HepG2 (cell line): Measurements from ENCODE around the gene NAPB. TPM values are rescaled to one million over a fixed set of nuclear protein-coding genes. Genes with fewer than 3 reads are reported as not detected.

Source experiments
- ATAC-seq: fragments of 200-7000 bp; cut with Tn5 transposase; 3 replicates; pipeline ENCODE4 v1.9.1; 2020; ENCODE audit warnings: mild to moderate bottlenecking, moderate library complexity
- BruUV-seq: library from RNA; stranded (reverse); fragments of 400-500 nt; replicated peaks from 2 replicates; lab custom pipeline; 2021; lab: Mats Ljungman, UMichigan
- CTCF ChIA-PET: fragments of 300-600 bp; formaldehyde crosslinking; extraction: SDS; loops from one replicate; lab custom pipeline; 2021; ENCODE audit warnings: low total read pairs, inconsistent platforms, low intra/inter-chr PET ratio; lab: Yijun Ruan, JAX
- POLR2A ChIA-PET: fragments of 350-600 bp; sonication (Branson Sonifier 250); formaldehyde crosslinking; loops from one replicate; lab custom pipeline; 2020; ENCODE audit warnings: antibody characterized with exemption, inconsistent platforms; lab: Yijun Ruan, JAX
- DNase-seq: peaks from one replicate; pipeline ENCODE4 v3.0.0-alpha.2; 2015; ENCODE audit warnings: low spot score
- FAIRE-seq: peaks from 3 replicates; lab custom pipeline; 2011; peaks lifted over from hg19 to GRCh38; lab: Jason Lieb, UNC
- H2AFZ ChIP-seq: one replicate; pipeline ENCODE4 v1.6.1; 2011; ENCODE audit warnings: low read length, inconsistent platforms
- H3K27ac ChIP-seq: fragments of 300-600 bp; 3 replicates; pipeline ENCODE4 v1.8.0; 2011; ENCODE audit warnings: mixed run types, mild to moderate bottlenecking, mixed read lengths, low read length, inconsistent platforms; ENCODE audit not compliant: insufficient read depth; ENCODE audit errors: extremely low read length
- H3K27me3 ChIP-seq, 2 experiments: fragments of 200-600 bp in 1 of 2; 2 replicates in 1 of 2; 3 replicates in 1 of 2; pipeline versions ENCODE4 v1.6.0 to v1.8.0; 2011; ENCODE audit warnings: low read length in 2 of 2, mild to moderate bottlenecking in 2 of 2, moderate library complexity in 2 of 2, inconsistent platforms in 1 of 2; ENCODE audit not compliant: insufficient read depth in 2 of 2, control insufficient read depth in 1 of 2
- H3K36me3 ChIP-seq, 2 experiments: fragments of 200-600 bp in 1 of 2; replicated peaks in 1 of 2; 2 replicates in 1 of 2; 3 replicates in 1 of 2; pipeline versions ENCODE4 v1.5.1 to v1.8.0; 2011; ENCODE audit warnings: low read length in 2 of 2, inconsistent platforms in 1 of 2; ENCODE audit not compliant: insufficient read depth in 2 of 2, control insufficient read depth in 1 of 2
- H3K4me1 ChIP-seq: 2 replicates; pipeline ENCODE4 v1.5.1; 2012; ENCODE audit warnings: low read length, inconsistent platforms; ENCODE audit not compliant: insufficient read depth
- H3K4me2 ChIP-seq: 2 replicates; pipeline ENCODE4 v1.6.0; 2011; ENCODE audit warnings: low read depth, low read length, inconsistent platforms
- H3K4me3 ChIP-seq, 3 experiments: fragments of 200-600 bp in 1 of 3; sonication (generic), shearing (Covaris generic) in 1 of 3; replicated peaks in 1 of 3; 2 replicates each; pipeline ENCODE4 v1.5.1; 2011 to 2016; ENCODE audit warnings: low read length in 3 of 3, inconsistent platforms in 2 of 3, low read depth in 2 of 3, mild to moderate bottlenecking in 2 of 3, control low read depth in 1 of 3, mixed read lengths in 1 of 3; ENCODE audit not compliant: insufficient read depth in 1 of 3
- H3K79me2 ChIP-seq: one replicate; pipeline ENCODE4 v1.6.1; 2011; ENCODE audit warnings: low read length, inconsistent platforms; ENCODE audit not compliant: insufficient read depth
- H3K9ac ChIP-seq: 2 replicates; pipeline ENCODE4 v1.6.0; 2011; ENCODE audit warnings: mild to moderate bottlenecking, low read depth, low read length, inconsistent platforms; ENCODE audit not compliant: insufficient read depth
- H3K9me3 ChIP-seq: 2 replicates; pipeline ENCODE4 v1.5.1; 2012; ENCODE audit warnings: mild to moderate bottlenecking, low read length
- H4K20me1 ChIP-seq: 2 replicates; pipeline ENCODE4 v1.6.0; 2011; ENCODE audit warnings: inconsistent platforms, mild to moderate bottlenecking, low read length, moderate library complexity; ENCODE audit not compliant: insufficient read depth
- BCL6 ChIP-seq: IDR thresholded peaks from 2 replicates; pipeline ENCODE4 v1.6.1; 2016; ENCODE audit warnings: missing genetic modification reagents, missing compliant biosample characterization
- HOMEZ ChIP-seq: IDR thresholded peaks from 2 replicates; pipeline ENCODE4 v1.6.1; 2016; ENCODE audit warnings: low read depth
- NR1H2 ChIP-seq: sonication (generic); formaldehyde crosslinking; IDR thresholded peaks from 2 replicates; pipeline ENCODE4 v1.8.1; 2022; ENCODE audit warnings: low read depth, missing genetic modification reagents, borderline replicate concordance
- NR2F6 ChIP-seq, 2 experiments: IDR thresholded peaks; 2 replicates each; pipeline ENCODE4 v1.6.1; 2016; ENCODE audit warnings: antibody characterized with exemption in 1 of 2, mild to moderate bottlenecking in 1 of 2
- RFX1 ChIP-seq: fragments of 450-650 bp; IDR thresholded peaks from 2 replicates; pipeline ENCODE4 v1.6.1; 2017
- STAT5B ChIP-seq: sonication (generic); formaldehyde crosslinking; IDR thresholded peaks from 2 replicates; pipeline ENCODE4 v1.4.0; 2020; ENCODE audit warnings: missing genetic modification reagents
- ZNF547 ChIP-seq: sonication (generic); formaldehyde crosslinking; IDR thresholded peaks from 2 replicates; pipeline ENCODE4 v1.5.1; 2020; ENCODE audit warnings: mild to moderate bottlenecking, missing genetic modification reagents
- WGBS: methylation state at CpG from one replicate; pipeline ENCODE4 v1.1.6; 2017; ENCODE audit warnings: low lambda C conversion rate; 5-methylcytosine and 5-hydroxymethylcytosine counted together
- in situ Hi-C: cut with HindIII; loops from 2 replicates; pipeline ENCODE4 v1.10.0; 2017; ENCODE audit warnings: low pct_unique_long_range_greater_than_20kb; ENCODE audit not compliant: extremely low pct_ligation_motif_present
- intact Hi-C: fragments of 100-400 bp; cut with micrococcal nuclease; formaldehyde crosslinking; loops from one replicate; pipeline ENCODE4 v1.10.0; 2022; ENCODE audit not compliant: unreplicated experiment
- polyA plus RNA-seq, 8 experiments: library from polyadenylated mRNA; depleted of rRNA in 3 of 8; stranded (reverse) in 7 of 8; unstranded in 1 of 8; fragments of >200 nt; fragmentation: Illumina TruSeq in 4 of 8; extraction: Trizol in 4 of 8; gene quantifications; 2 replicates each; pipeline versions ENCODE4 v1.2.1 to v1.2.3, GENCODE V29; 2011 to 2016; ENCODE audit warnings: low read depth in 4 of 8, missing spikeins in 1 of 8, mixed read lengths in 1 of 8; ENCODE audit not compliant: insufficient read depth in 1 of 8
- total RNA-seq, 5 experiments: library from RNA; depleted of rRNA; stranded (reverse); fragments of >200 nt; fragmentation: Illumina TruSeq; extraction: Trizol; gene quantifications; 2 replicates each; pipeline ENCODE4 v1.2.3, GENCODE V29; 2016; ENCODE audit warnings: low read depth in 1 of 5
- TF ChIP-seq, protein P1 (sequence below): sonication (generic); formaldehyde crosslinking; IDR thresholded peaks from 2 replicates; pipeline ENCODE4 v1.5.0; 2020; ENCODE audit warnings: mild to moderate bottlenecking, missing genetic modification reagents, moderate library complexity

Gene NAPB
- total and polyA plus RNA-seq, 2 of the 13 experiments (the other 11 are each of a cell fraction or from before 2014, with no cell fraction given) = 15.2 to 16.1 TPM

- H3K4me2 ChIP-seq = no peak within 1 kb of the TSS
- H3K27me3 ChIP-seq = peaks cover 4 to 42% of the 10 kb centered on the region in 2 experiments; a peak in 3 of 5 replicates
- FAIRE-seq = no peak
Measured at GRCh38 chr20:23452776-23453175, 31.5 kb upstream of the NAPB start, which contains the start of gene CST11. Gene CST11, minus strand, starts transcription at chr20:23452876. Its CDS starts 65 bp downstream, at chr20:23452811.

More at GRCh38 chr20:23452776-23453175, 31.5 kb upstream of the NAPB start, which contains the start of gene CST11:
- no peak within 1 kb of the TSS for H2AFZ ChIP-seq
- H3K9me3 ChIP-seq = no peaks in the 10 kb centered on the region
- H3K27ac ChIP-seq = no peak within 1 kb of the TSS
- in situ Hi-C loops (no loop called here), intact Hi-C loops (no loop called here)
- WGBS = 4% methylated on average over 4 of the region's 4 CpGs
- H4K20me1 ChIP-seq = no peaks in the 10 kb centered on the region
- no peaks in the 10 kb centered on the region for H3K36me3 ChIP-seq
- no peaks in the 10 kb centered on the region for H3K4me1 ChIP-seq
- no peak within 1 kb of the TSS for H3K9ac ChIP-seq
- BruUV-seq = no TSS peak
- TF ChIP-seq RFX1 (no peak), ZNF547 (CRISPR knock-in tag) (no peak), STAT5B (CRISPR knock-in tag) (no peak), HOMEZ (CRISPR knock-in tag) (no peak), NR1H2 (CRISPR knock-in tag) (no peak), NR2F6 (IDR thresholded peaks at IDR 0.05) (no peak), NR2F6 (CRISPR knock-in tag; IDR thresholded peaks at IDR 0.05) (no peak), BCL6 (CRISPR knock-in tag) (no peak)
- TF ChIP-seq, protein P1, sequence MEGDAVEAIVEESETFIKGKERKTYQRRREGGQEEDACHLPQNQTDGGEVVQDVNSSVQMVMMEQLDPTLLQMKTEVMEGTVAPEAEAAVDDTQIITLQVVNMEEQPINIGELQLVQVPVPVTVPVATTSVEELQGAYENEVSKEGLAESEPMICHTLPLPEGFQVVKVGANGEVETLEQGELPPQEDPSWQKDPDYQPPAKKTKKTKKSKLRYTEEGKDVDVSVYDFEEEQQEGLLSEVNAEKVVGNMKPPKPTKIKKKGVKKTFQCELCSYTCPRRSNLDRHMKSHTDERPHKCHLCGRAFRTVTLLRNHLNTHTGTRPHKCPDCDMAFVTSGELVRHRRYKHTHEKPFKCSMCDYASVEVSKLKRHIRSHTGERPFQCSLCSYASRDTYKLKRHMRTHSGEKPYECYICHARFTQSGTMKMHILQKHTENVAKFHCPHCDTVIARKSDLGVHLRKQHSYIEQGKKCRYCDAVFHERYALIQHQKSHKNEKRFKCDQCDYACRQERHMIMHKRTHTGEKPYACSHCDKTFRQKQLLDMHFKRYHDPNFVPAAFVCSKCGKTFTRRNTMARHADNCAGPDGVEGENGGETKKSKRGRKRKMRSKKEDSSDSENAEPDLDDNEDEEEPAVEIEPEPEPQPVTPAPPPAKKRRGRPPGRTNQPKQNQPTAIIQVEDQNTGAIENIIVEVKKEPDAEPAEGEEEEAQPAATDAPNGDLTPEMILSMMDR = no peak
- TF ChIP-seq, all 625 proteins: peak for 0
- H3K79me2 ChIP-seq = no peaks in the 10 kb centered on the region
- DNase-seq (no peak), ATAC-seq (0 out of 3 replicates have a peak, but pooled peaks have one; percentile 17)
- H3K4me3 ChIP-seq = no peak within 1 kb of the TSS
- ChIA-PET POLR2A (no interaction called here), CTCF (no interaction called here)
